Activated naive CD4-positive, alpha-beta T cell treated with anti-CD3 and anti-CD28 coated beads, Interleukin-2, amount 10 ng/mL, durations not matched to agents 7 days and 5 days (primary cell): ENCODE measurements around the gene MASP1.
"Not testable (repeated sequence)": the region's sequence is repeated elsewhere in the genome, so short reads cannot be mapped to it uniquely, and the experiment has no call there.

Experiments
- CTCF ChIA-PET: fragments of 350-600 bp; sonication (Branson Sonifier 250); formaldehyde crosslinking; loops from one replicate; lab custom pipeline; 2021; ENCODE audit warnings: antibody characterized with exemption; lab: Charles Lee
- DNase-seq: peaks from one replicate; pipeline ENCODE4 v3.0.0-alpha.2; 2020
- H3K27ac Mint-ChIP-seq: one replicate; pipeline ENCODE4 v1.8.0; 2021; ENCODE audit warnings: mild to moderate bottlenecking, moderate library complexity, mixed read lengths
- H3K27me3 Mint-ChIP-seq: one replicate; pipeline ENCODE4 v1.8.0; 2021; ENCODE audit warnings: mild to moderate bottlenecking, mixed read lengths
- H3K36me3 Mint-ChIP-seq: one replicate; pipeline ENCODE4 v1.8.0; 2021; ENCODE audit warnings: mixed read lengths
- H3K4me1 Mint-ChIP-seq: one replicate; pipeline ENCODE4 v1.8.0; 2021; ENCODE audit warnings: mixed read lengths
- H3K4me3 Mint-ChIP-seq: one replicate; pipeline ENCODE4 v1.8.0; 2021; ENCODE audit warnings: mild to moderate bottlenecking, moderate library complexity, mixed read lengths
- H3K9me3 Mint-ChIP-seq: one replicate; pipeline ENCODE4 v1.8.0; 2021; ENCODE audit warnings: mixed read lengths

Gene MASP1

DNA sequence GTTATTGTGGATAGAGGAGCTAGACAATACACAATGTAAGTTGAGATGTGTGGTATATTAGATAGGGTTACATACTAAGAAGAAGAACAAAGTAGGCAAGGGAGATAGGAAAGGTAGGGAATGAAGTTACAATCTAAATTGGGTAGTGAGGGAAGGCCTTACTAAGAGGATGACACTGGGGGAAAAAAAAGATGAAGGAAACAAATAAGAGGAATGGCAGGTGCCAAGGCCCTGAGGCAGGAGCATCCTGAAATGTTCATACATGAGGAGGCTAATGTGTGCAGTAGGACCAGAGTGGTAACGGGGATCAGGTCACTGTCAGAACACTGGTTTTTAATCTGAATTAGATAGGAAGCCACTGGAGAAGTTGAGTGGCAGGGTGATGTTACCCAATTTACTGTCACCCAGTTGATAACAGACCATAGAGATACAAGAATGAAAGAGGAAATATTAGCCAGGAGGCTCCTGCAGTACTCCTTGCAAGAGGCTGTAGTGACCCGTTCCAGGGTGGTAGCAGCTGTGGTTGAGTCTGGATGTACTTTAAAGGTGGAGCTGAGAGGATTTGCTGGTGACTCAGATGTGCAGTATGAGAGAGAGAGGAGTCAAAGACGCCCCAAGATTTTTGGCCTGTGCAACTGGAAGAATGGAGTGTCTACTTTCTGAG is 79.9 kb downstream of the MASP1 start:
- Mint-ChIP-seq H3K4me1 (no peaks in the 10 kb centered on the region), H3K9me3 (no peaks in the 10 kb centered on the region), H3K27ac (no peak overlapping the region), H3K27me3 (peaks cover 22% of the 10 kb centered on the region), H3K4me3 (no peak overlapping the region), H3K36me3 (peaks cover 1% of the 10 kb centered on the region)
- CTCF ChIA-PET: interaction anchor here (0.9 kb wide), 2 partner anchors 9 kb away, joined by 3 read pairs; no protein-coding TSS in a partner anchor
- DNase-seq: no peak

DNA sequence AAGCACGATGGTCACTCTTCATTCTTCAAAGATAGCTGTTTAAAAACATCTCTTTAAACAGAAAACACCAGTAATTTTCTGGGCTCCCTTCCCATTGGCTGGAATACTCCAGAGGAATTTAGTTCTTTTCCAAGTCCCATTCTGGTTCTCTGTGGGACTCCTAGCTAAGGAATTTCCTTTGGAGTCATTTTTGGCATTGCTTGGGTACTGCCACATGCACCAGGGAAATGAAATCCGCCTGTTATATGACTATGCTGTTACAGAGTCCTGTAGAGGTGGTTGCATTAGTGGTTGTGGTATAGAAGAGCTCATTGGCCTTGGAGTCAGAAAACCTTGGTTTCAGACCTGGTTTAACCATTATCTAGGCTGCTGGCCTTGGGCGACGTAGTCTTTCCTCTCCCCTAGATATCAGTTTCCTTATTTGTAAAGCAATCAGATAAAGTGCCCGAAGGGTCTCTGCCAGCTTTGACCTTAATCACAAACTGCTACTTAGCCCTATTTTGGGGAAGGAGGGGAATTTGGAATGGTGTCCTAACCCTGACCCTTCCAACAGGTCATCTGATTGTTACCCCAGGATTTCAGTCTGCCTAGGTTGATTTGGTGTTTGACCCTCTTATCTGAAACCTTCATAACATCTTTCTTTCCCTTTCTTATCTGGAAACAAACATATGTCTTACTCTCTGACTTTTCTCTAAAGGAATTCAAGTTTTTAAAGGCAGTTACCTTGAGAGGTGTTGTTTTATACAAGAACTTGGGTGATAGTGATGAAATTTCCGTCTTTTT is 80.8 kb downstream of the MASP1 start:
- Mint-ChIP-seq H3K36me3 (peaks cover 1% of the 10 kb centered on the region), H3K4me3 (no peak overlapping the region), H3K9me3 (no peaks in the 10 kb centered on the region), H3K4me1 (no peaks in the 10 kb centered on the region), H3K27ac (no peak overlapping the region), H3K27me3 (peaks cover 22% of the 10 kb centered on the region)
- CTCF ChIA-PET: interaction anchor here (0.6 to 1.0 kb wide), 3 partner anchors 10 to 362 kb away, joined by 3 to 4 read pairs (median 3); no protein-coding TSS in a partner anchor
- DNase-seq: no peak

DNA sequence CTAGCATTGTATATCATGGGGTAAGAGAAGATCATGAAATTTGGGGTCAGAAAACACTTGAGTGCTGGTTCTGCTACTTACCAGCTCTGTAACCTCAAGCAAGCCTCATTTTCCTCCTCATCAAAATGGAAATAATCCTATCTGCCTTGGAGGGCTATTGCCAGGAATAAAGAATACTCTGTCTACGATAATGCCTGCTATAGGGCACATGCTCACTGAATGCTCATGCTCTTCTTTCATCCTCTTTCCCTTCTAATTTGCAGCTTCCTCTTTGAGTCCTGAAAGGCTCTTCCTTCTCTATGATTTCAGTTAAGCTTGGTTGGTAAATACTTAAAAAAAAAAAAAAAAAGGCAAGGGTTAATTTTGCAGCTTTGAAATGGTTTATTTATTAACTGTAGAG is 81.4 kb downstream of the MASP1 start:
- no peaks in the 10 kb centered on the region for H3K4me1 Mint-ChIP-seq
- H3K27ac Mint-ChIP-seq: no peak overlapping the region
- CTCF ChIA-PET: interaction anchor here (0.6 to 1.0 kb wide), 2 partner anchors 11 to 361 kb away, joined by 3 to 4 read pairs; no protein-coding TSS in a partner anchor
- H3K9me3 Mint-ChIP-seq: no peaks in the 10 kb centered on the region
- H3K4me3 Mint-ChIP-seq: no peak overlapping the region
- peaks cover 1% of the 10 kb centered on the region for H3K36me3 Mint-ChIP-seq
- no peak for DNase-seq
- peaks cover 22% of the 10 kb centered on the region for H3K27me3 Mint-ChIP-seq

DNA sequence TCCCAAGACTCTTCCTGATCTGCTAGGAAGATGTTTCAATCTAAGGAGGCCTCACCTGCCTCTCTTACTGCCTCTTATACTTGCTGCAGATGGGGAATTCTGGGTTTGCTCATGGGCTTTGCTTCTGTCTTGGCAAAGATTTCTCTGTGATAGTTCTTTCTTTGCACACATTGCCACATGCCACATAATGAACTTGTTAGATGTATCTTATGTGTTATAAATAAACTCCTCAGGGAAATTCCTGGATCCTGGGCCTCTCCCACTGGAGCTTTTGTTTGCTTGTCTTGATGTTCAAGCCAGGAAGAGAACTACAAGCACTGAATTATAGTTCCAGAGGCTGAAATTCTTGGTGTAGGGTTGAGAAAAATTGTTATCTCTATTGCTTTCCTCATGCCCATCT is 82.0 kb downstream of the MASP1 start:
- Mint-ChIP-seq H3K9me3 (no peaks in the 10 kb centered on the region), H3K4me1 (no peaks in the 10 kb centered on the region), H3K4me3 (no peak overlapping the region), H3K27ac (no peak overlapping the region), H3K36me3 (peaks cover 1% of the 10 kb centered on the region), H3K27me3 (peaks cover 25% of the 10 kb centered on the region)
- CTCF ChIA-PET: interaction anchor here (1.0 kb wide), 1 partner anchor 360 kb away, joined by 3 read pairs; no protein-coding TSS in a partner anchor
- no peak for DNase-seq

DNA sequence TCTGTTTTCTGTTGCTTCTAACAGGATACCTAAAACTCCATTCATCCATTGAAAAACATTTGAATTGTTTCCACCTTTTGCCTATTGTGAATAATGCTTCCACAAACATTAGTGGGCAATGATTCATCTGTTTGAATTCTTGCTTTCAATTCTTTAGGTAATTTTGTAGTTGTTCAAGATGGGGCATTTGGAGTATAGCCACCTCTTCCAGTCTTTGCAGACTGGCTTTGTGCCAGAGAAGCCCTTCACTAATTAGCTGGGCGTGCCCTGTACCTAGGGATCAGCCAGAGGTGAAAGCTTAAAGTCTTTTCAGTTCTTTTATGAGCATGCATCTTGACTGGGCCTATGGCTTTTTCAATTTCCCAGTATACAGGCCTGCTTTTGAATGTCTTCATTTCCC is 83.4 kb downstream of the MASP1 start:
- Mint-ChIP-seq H3K27ac (no peak overlapping the region), H3K9me3 (no peaks in the 10 kb centered on the region), H3K27me3 (peaks cover 30% of the 10 kb centered on the region), H3K4me1 (no peaks in the 10 kb centered on the region), H3K4me3 (no peak overlapping the region), H3K36me3 (peaks cover 1% of the 10 kb centered on the region)
- DNase-seq: no peak
- CTCF ChIA-PET: interaction anchor here (0.6 to 1.0 kb wide), 2 partner anchors 11 to 16 kb away, joined by 3 read pairs; no protein-coding TSS in a partner anchor

DNA sequence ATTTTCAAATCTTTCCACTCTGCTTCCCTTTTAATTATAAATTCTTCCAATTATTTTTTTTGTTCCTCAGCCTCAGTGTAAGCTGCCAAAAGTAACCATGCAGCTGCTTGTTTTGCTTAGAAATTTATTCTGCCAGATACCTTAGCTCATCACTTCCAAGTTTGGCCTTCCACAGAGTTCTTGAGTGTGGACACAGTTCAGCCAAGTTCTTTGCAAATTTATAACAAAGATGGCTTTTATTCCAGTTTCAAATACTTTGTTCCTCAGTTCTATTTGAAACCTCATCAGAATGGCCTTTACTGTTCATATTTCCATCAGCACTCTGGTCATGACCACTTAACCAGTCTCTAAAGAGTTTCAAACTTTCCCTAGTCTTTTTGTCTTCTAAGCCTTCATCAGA is 83.9 kb downstream of the MASP1 start:
- Mint-ChIP-seq H3K9me3 (no peaks in the 10 kb centered on the region), H3K27me3 (peaks cover 31% of the 10 kb centered on the region), H3K36me3 (peaks cover 1% of the 10 kb centered on the region), H3K4me3 (no peak overlapping the region), H3K27ac (no peak overlapping the region), H3K4me1 (no peaks in the 10 kb centered on the region)
- CTCF ChIA-PET: interaction anchor here (0.6 kb wide), 1 partner anchor 16 kb away, joined by 3 read pairs; no protein-coding TSS in a partner anchor
- no peak for DNase-seq

DNA sequence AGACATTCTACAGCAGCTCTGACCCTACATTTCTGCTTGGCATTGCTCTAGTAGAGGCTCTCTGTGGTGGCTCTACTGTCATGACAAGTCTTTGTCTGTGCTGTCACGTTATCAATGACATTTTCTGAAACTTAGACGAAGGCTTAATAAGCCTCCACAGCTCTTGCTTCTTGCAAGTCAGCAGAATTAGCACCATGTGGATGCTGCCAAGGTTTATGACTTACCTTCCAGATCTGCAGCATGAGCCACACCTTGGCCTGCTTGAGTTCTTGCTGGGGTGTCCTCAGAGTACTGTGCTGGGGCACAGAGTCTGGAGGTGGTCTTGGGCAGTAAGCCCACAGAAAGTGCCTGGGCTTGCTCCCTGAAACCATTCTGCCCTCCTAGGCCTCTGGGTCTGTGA is 84.5 kb downstream of the MASP1 start:
- H3K4me3 Mint-ChIP-seq: no peak overlapping the region
- H3K9me3 Mint-ChIP-seq: no peaks in the 10 kb centered on the region
- CTCF ChIA-PET: no interaction called here
- peaks cover 1% of the 10 kb centered on the region for H3K36me3 Mint-ChIP-seq
- no peak for DNase-seq
- no peaks in the 10 kb centered on the region for H3K4me1 Mint-ChIP-seq
- H3K27ac Mint-ChIP-seq: no peak overlapping the region
- peaks cover 29% of the 10 kb centered on the region for H3K27me3 Mint-ChIP-seq

DNA sequence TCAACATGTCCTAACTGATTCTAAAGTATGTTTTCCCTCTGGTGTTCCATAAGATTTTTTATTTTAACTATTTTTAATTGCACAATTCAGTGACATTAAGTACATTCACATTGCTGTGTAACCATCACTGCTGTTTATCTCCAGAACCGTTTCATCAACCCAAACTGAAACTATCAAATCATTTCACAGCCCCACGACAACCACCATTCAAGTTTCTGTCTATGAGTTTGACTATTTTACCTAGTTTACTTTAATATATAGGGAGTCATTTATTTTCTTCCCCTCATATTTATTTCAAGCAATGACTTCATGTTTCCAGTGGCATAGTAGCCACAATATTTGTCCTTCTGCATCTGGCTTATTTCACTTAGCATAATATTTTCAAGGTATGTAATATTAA is 85.9 kb downstream of the MASP1 start:
- CTCF ChIA-PET: interaction anchor here (1.0 kb wide), 1 partner anchor 92 kb away, joined by 4 read pairs; no protein-coding TSS in a partner anchor
- Mint-ChIP-seq H3K27me3 (peaks cover 39% of the 10 kb centered on the region), H3K36me3 (peaks cover 1% of the 10 kb centered on the region), H3K4me3 (no peak overlapping the region), H3K9me3 (no peaks in the 10 kb centered on the region), H3K4me1 (no peaks in the 10 kb centered on the region), H3K27ac (no peak overlapping the region)
- DNase-seq: no peak

DNA sequence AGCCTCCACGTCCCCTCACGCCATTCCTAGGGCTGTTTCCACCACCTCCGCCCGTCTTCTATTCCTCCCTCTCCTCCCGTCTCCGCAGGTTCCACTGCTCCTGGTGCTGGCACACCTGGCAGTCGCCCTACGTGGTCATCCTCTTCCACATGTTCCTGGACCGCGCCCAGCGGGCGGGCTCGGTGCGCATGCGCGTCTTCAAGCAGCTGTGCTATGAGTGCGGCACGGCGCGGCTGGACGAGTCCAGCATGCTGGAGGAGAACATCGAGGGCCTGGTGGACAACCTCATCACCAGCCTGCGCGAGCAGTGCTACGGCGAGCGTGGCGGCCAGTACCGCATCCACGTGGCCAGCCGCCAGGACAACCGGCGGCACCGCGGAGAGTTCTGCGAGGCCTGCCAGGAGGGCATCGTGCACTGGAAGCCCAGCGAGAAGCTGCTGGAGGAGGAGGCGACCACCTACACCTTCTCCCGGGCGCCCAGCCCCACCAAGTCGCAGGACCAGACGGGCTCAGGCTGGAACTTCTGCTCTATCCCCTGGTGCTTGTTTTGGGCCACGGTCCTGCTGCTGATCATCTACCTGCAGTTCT is 92.0 kb downstream of the MASP1 start:
- DNase-seq, H3K4me1 Mint-ChIP-seq, H3K36me3 Mint-ChIP-seq, H3K4me3 Mint-ChIP-seq, H3K9me3 Mint-ChIP-seq, H3K27ac Mint-ChIP-seq: not testable (repeated sequence)
- CTCF ChIA-PET: interaction anchor here (1.5 kb wide), 1 partner anchor 21 kb away, joined by 3 read pairs; no protein-coding TSS in a partner anchor
- peaks cover 36% of the 10 kb centered on the region for H3K27me3 Mint-ChIP-seq

DNA sequence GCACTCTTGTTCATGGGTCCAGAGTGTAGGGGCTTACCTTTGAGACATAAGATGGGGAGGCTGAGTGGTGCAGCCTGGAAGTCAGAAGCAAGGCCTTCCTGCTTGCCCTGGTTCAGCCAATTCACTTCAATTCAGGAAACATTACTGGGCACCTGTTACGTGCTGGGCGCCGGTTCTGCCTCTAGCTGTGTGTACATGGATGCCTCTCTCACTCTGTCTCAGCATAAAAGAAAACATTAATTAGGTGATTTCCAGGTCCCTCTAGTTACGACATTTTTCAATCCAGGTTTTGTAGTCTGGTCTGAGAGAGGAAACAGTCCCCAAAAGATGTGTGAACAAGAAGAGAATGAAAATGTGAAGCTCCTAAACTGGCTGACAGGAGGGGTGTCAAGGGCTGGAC is 93.0 kb downstream of the MASP1 start:
- H3K9me3 Mint-ChIP-seq: no peaks in the 10 kb centered on the region
- no peak overlapping the region for H3K27ac Mint-ChIP-seq
- CTCF ChIA-PET: no interaction called here
- no peaks in the 10 kb centered on the region for H3K36me3 Mint-ChIP-seq
- H3K4me1 Mint-ChIP-seq: no peaks in the 10 kb centered on the region
- DNase-seq: no peak
- no peak overlapping the region for H3K4me3 Mint-ChIP-seq
- peaks cover 41% of the 10 kb centered on the region for H3K27me3 Mint-ChIP-seq

DNA sequence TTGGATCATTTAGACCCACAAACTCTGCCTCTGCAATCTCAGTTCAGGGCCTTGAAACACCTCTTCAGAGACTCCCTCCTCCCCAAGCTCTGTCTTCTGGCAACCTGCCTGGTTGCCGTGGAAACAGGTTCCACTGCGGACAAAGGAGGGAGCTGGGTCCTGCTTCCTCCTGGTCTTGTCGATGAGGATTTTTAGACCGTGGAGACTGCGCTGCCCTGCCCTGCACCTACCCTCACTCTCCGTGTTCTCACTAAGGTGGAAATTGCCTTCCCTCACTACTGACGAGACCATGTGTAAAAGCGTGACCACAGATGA is 94.2 kb downstream of the MASP1 start, which contains the start of gene RTP1:
Gene RTP1 (plus strand): TSS at position 152 of the 315 bp plus-strand sequence. CDS start 30 bp downstream, at position 182.
- no peak within 1 kb of the TSS for H3K4me3 Mint-ChIP-seq
- no peaks in the 10 kb centered on the region for H3K9me3 Mint-ChIP-seq
- CTCF ChIA-PET: no interaction called here
- H3K27ac Mint-ChIP-seq: no peak within 1 kb of the TSS
- DNase-seq: no peak
- H3K36me3 Mint-ChIP-seq: no peaks in the 10 kb centered on the region
- peaks cover 42% of the 10 kb centered on the region for H3K27me3 Mint-ChIP-seq
- no peaks in the 10 kb centered on the region for H3K4me1 Mint-ChIP-seq

DNA sequence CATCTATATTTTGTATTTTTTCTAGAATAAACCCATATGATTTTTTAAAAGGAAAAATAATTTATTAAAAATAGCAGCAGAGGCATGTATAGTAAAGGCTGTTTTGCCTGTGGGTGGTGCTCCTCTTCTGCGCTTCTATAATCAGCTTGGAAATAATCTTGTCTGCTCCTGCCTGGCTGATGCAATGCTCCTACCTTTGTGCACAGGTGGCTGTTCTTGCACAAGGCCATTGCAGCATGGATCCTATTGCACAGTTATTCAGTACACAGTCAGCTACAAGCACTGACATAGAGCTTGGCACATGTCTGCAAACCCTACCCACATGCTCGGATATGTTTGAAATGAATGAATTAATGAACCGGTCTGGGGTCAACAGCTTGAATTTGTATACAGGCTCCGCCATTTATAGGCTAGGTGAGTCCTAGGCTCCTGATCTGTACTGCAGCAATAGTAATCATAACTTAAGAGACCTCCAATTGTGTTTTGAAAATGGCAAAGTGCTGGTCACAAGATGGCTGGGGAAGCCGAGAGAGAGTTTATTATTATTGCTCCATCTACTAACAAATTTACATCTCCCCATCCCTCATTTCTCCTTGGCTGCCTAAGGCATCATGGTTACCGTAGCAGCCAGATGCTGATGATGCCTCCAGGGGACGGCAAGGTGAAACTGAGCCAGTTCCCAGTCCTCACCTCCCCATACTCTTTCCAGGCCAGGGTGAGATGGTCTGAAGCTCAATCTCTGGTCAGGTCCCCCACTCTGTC is 94.8 kb downstream of the MASP1 start:
- Mint-ChIP-seq H3K36me3 (no peaks in the 10 kb centered on the region), H3K9me3 (no peaks in the 10 kb centered on the region), H3K27ac (no peak overlapping the region), H3K4me3 (no peak overlapping the region), H3K4me1 (no peaks in the 10 kb centered on the region), H3K27me3 (peaks cover 42% of the 10 kb centered on the region)
- CTCF ChIA-PET: no interaction called here
- DNase-seq: no peak

DNA sequence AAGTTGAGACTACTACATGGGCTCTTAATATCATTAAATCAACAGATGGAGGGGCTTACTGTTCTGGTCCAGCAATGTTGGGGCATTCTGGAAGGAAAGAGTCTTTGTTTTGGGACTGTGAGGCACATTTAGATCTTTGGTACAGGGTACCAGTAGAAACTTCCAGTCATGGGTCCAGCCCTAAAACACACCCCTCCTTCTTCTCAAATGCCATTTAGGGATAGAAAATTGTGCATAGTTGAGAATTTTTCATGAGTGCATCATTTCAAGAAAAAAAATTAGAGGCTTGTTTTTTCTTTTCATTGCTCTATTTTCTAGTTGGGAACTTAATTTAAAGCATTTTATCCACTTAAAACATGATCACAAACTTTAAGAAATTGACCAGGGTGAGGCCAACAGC is 98.4 kb downstream of the MASP1 start:
- no peaks in the 10 kb centered on the region for H3K9me3 Mint-ChIP-seq
- H3K27me3 Mint-ChIP-seq: peaks cover 50% of the 10 kb centered on the region
- CTCF ChIA-PET: no interaction called here
- no peaks in the 10 kb centered on the region for H3K36me3 Mint-ChIP-seq
- H3K4me1 Mint-ChIP-seq: no peaks in the 10 kb centered on the region
- no peak overlapping the region for H3K4me3 Mint-ChIP-seq
- no peak for DNase-seq
- H3K27ac Mint-ChIP-seq: no peak overlapping the region

DNA sequence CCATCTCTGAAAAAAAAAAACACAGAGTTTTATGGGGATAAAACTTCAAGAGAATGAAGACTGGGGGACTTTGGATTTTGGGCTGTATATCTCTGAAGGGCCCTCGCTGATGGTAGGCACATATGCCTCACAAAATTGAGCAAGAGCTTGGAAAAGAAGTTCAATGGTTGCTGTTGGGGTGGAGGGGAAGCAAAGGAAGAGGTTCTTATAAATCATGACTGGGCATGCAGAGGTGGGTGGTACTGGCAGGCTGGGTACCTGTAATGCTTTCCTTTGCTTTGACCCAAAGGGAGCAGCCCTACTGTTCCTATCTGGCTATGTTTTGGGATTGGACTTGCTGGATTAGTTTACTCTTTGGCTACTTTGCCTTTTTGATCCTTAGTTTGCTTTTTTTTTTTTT is 100.3 kb downstream of the MASP1 start:
- Mint-ChIP-seq H3K4me3 (no peak overlapping the region), H3K36me3 (no peaks in the 10 kb centered on the region), H3K4me1 (no peaks in the 10 kb centered on the region), H3K9me3 (no peaks in the 10 kb centered on the region), H3K27ac (no peak overlapping the region), H3K27me3 (peaks cover 45% of the 10 kb centered on the region)
- CTCF ChIA-PET: no interaction called here
- no peak for DNase-seq
